ENCODE data around the gene DZIP1. TPM values are rescaled to one million over a fixed set of nuclear protein-coding genes. Genes with fewer than 3 reads are reported as not detected.
"Not testable (repeated sequence)": the region's sequence is repeated elsewhere in the genome, so short reads cannot be mapped to it uniquely, and the experiment has no call there.

The DZIP1 gene
- total RNA-seq, 4 donors from 2014 or later, result 6.4 to 15.3 (median 8.1) TPM

DNA sequence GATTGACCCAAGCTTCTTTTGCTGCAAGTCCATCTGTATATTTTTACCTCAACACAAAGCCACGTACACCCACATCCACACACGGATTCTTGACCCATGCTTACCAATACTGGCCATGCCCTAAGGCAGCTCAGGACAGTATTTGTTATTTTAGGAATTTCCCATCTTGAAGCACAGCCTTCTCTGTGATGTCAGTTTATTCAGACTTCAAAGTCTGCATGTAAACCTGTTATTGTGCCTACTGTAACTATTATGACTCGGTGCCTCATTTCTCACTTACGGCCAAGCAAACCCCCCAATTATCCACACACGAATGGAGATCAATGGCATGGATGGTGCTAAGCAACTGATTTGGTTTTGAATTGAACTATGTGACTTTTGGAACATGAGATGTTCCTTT is 74.5 kb downstream of the DZIP1 start:
- Histone ChIP-seq H3K4me3 (no peak overlapping the region), H3K4me1 (no peaks in the 10 kb centered on the region), H3K27ac (no peak overlapping the region), H3K9me3 (no peaks in the 10 kb centered on the region), H3K36me3 (no peaks in the 10 kb centered on the region), H3K27me3 (no peaks in the 10 kb centered on the region)
- in situ Hi-C loops (cut with MboI; ENCODE audit: low pct_ligation_motif_present in 1 of 4, low pct_unique_long_range_greater_than_20kb in 1 of 4, low sequenced_read_pairs in 3 of 4) (no loop called here), intact Hi-C loops (cut with DNase I; ENCODE audit: low total_unique reads) (no loop called here)
- TF ChIP-seq EP300 (IDR thresholded peaks at IDR 0.05; ENCODE audit: low read depth) (no peak), POLR2A (IDR thresholded peaks at IDR 0.05) (no peak), POLR2AphosphoS5 (IDR thresholded peaks at IDR 0.05) (no peak)
- DNase-seq, result no peak
- 77 to 85% methylated on average over 4 to 5 of the region's 5 CpGs for WGBS, 2 donors (ENCODE audit: low coverage in 1 of 2)

DNA sequence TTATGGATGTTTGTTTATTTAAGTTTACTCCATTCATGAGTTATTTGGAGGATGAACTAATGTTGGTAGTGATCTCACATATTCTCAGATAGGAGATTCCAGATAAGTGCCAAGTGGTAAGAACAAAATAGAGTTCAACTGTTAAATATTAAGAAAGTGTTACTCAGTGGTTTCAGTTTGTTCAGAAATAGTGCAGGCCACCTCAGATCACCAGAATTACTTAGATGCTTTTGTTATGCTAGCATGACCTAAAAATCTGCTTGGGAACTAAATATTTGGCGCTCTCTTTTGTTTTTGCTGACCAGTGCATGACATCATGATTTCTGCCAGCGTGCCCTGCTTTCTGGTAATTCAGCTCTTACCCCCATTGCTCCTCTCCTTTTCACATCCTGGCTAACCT is 76.4 kb downstream of the DZIP1 start:
- 92% methylated on average over 2 of the region's 2 CpGs for WGBS, 2 donors (ENCODE audit: low coverage in 1 of 2)
- H3K27ac ChIP-seq, result no peak overlapping the region
- H3K4me3 ChIP-seq, result no peak overlapping the region
- no peak for DNase-seq
- H3K4me1 ChIP-seq, result no peaks in the 10 kb centered on the region
- H3K9me3 ChIP-seq, result no peaks in the 10 kb centered on the region
- intact Hi-C loops (cut with DNase I; ENCODE audit: low total_unique reads) (no loop called here), in situ Hi-C loops (cut with MboI; ENCODE audit: low pct_ligation_motif_present in 1 of 4, low pct_unique_long_range_greater_than_20kb in 1 of 4, low sequenced_read_pairs in 3 of 4) (no loop called here)
- H3K27me3 ChIP-seq, result no peaks in the 10 kb centered on the region
- H3K36me3 ChIP-seq, result no peaks in the 10 kb centered on the region
- TF ChIP-seq POLR2AphosphoS5 (IDR thresholded peaks at IDR 0.05), result no peak
- TF ChIP-seq EP300 (IDR thresholded peaks at IDR 0.05; ENCODE audit: low read depth), result no peak
- no peak for TF ChIP-seq POLR2A (IDR thresholded peaks at IDR 0.05)
- TF ChIP-seq, protein P1, sequence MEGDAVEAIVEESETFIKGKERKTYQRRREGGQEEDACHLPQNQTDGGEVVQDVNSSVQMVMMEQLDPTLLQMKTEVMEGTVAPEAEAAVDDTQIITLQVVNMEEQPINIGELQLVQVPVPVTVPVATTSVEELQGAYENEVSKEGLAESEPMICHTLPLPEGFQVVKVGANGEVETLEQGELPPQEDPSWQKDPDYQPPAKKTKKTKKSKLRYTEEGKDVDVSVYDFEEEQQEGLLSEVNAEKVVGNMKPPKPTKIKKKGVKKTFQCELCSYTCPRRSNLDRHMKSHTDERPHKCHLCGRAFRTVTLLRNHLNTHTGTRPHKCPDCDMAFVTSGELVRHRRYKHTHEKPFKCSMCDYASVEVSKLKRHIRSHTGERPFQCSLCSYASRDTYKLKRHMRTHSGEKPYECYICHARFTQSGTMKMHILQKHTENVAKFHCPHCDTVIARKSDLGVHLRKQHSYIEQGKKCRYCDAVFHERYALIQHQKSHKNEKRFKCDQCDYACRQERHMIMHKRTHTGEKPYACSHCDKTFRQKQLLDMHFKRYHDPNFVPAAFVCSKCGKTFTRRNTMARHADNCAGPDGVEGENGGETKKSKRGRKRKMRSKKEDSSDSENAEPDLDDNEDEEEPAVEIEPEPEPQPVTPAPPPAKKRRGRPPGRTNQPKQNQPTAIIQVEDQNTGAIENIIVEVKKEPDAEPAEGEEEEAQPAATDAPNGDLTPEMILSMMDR (IDR thresholded peaks at IDR 0.05), result no peak

DNA sequence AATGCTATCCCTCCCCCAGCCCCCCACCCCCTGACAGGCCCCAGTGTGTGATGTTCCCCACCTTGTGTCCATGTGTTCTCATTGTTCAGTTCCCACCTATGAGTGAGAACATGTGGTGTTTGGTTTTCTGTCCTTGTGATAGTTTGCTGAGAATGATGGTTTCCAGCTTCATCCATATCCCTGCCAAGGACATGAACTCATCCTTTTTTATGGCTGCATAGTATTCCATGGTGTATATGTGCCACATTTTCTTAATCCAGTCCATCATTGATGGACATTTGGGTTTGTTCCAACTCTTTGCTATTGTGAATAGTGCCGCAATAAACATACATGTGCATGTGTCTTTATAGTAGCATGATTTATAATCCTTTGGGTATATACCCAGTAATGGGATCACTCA is 78.7 kb downstream of the DZIP1 start:
- H3K4me1 ChIP-seq; in situ Hi-C loops (cut with MboI; ENCODE audit: low pct_ligation_motif_present in 1 of 4, low pct_unique_long_range_greater_than_20kb in 1 of 4, low sequenced_read_pairs in 3 of 4); H3K4me3 ChIP-seq; H3K9me3 ChIP-seq; H3K36me3 ChIP-seq; H3K27ac ChIP-seq; intact Hi-C loops (cut with DNase I; ENCODE audit: low total_unique reads); H3K27me3 ChIP-seq; DNase-seq: not testable (repeated sequence)
- WGBS, 2 donors (ENCODE audit: low coverage in 1 of 2), result 97 to 100% methylated on average over 1 of the region's 1 CpG

DNA sequence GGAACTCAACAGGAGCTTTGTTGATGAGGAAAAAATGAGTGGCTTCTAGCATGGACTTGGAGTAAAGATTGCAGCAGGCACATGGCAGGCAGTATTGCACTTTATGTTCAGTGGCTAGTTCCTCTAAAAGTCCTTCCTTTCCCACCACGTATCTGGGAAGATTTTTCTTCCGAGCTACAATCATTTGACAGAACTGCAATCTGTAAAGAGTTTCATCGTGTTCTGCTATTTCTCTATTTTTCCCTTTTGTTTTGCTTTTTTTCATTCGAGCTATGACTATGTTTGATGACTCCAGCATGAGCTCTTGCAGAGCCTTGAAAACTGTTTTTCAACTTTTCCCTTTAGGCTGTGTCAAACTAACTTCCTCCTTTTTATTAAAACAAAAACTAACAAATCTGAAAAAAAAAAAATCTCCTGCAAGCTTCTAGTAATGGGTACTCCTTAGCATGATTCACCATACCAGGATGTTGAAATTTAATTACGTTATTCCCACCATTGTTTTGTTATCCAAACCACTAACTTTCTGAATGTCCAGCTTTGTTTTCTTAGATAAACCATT is 79.7 kb downstream of the DZIP1 start:
- no peaks in the 10 kb centered on the region for H3K36me3 ChIP-seq
- DNase-seq, result no peak
- H3K4me3 ChIP-seq, result no peak overlapping the region
- no peaks in the 10 kb centered on the region for H3K27me3 ChIP-seq
- no peaks in the 10 kb centered on the region for H3K4me1 ChIP-seq
- intact Hi-C loops (cut with DNase I; ENCODE audit: low total_unique reads), result no loop called here
- TF ChIP-seq POLR2A (IDR thresholded peaks at IDR 0.05) (no peak), POLR2AphosphoS5 (IDR thresholded peaks at IDR 0.05) (no peak), EP300 (IDR thresholded peaks at IDR 0.05; ENCODE audit: low read depth) (no peak)
- TF ChIP-seq, protein P1 (IDR thresholded peaks at IDR 0.05), result no peak
- WGBS, 2 donors (ENCODE audit: low coverage in 1 of 2), result 49 to 50% methylated on average over 5 of the region's 5 CpGs
- no peaks in the 10 kb centered on the region for H3K9me3 ChIP-seq
- no peak overlapping the region for H3K27ac ChIP-seq
- in situ Hi-C loops (cut with MboI; ENCODE audit: low pct_ligation_motif_present in 1 of 4, low pct_unique_long_range_greater_than_20kb in 1 of 4, low sequenced_read_pairs in 3 of 4), result no loop called here

DNA sequence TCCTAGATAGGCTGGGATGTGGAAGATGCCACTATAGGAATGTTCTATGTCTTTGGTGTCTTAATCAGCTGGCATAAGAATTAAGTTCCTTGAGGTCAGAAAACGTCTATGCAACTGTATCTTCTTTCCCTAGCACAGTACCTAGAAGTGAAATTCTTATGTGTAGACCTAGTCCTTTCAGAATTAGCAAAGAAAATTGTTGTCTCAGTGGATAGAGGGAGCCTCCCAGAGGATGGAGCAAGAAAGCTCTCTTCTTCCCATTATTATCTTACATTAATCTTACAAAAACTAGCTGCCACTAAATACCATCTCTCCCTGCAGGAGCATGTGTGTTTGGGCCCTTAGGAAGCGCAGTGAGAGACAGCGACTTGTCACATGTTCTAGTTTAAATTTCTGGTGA is 80.4 kb downstream of the DZIP1 start:
- intact Hi-C loops (cut with DNase I; ENCODE audit: low total_unique reads), result no loop called here
- Histone ChIP-seq H3K9me3 (no peaks in the 10 kb centered on the region), H3K27me3 (peaks cover 6% of the 10 kb centered on the region), H3K4me1 (no peaks in the 10 kb centered on the region), H3K27ac (no peak overlapping the region), H3K36me3 (no peaks in the 10 kb centered on the region), H3K4me3 (no peak overlapping the region)
- in situ Hi-C loops (cut with MboI; ENCODE audit: low pct_ligation_motif_present in 1 of 4, low pct_unique_long_range_greater_than_20kb in 1 of 4, low sequenced_read_pairs in 3 of 4), result no loop called here
- WGBS, 2 donors (ENCODE audit: low coverage in 1 of 2), result 68 to 78% methylated on average over 3 of the region's 3 CpGs
- DNase-seq, result no peak
- TF ChIP-seq, protein P1 (IDR thresholded peaks at IDR 0.05), result no peak
- TF ChIP-seq POLR2A (IDR thresholded peaks at IDR 0.05), result no peak
- TF ChIP-seq EP300 (IDR thresholded peaks at IDR 0.05; ENCODE audit: low read depth), result no peak
- TF ChIP-seq POLR2AphosphoS5 (IDR thresholded peaks at IDR 0.05), result no peak

Data from transverse colon (tissue), 4 donors.